ENCODE measurements around the gene OR8J3.

OR8J3 gene, protein sequence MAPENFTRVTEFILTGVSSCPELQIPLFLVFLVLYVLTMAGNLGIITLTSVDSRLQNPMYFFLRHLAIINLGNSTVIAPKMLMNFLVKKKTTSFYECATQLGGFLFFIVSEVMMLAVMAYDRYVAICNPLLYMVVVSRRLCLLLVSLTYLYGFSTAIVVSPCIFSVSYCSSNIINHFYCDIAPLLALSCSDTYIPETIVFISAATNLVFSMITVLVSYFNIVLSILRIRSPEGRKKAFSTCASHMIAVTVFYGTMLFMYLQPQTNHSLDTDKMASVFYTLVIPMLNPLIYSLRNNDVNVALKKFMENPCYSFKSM

DNA sequence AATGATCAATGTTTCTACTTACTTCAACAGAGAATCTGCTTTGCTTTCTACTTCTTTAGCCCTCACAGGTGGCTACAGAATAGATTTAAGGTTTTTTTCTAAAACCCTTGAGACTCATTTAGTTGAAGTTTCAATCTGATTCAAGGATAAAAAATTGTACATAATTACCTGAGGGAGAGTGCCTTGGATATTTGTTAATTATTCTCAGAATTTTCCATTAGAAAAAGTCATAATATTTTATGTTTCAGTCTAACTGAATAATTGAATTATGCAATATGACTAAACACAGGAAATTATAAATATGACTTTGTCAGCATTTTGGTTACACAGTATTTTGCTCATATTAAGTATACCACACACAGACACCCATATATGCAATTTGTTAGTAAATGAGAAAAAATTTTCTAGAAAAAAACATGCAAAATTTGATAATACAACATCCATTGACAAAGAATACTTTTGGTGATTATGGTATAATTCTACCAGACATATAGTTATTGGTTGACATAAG lies at the start of gene OR8J3:
Gene OR8J3 (minus strand): TSS at position 51 of the 511 bp plus-strand sequence. CDS start 2,483 bp downstream, outside the sequence.
- POLR2A ChIA-PET (ENCODE audit: low non-redundant PET): no interaction called here
- TF ChIP-seq, protein P1, sequence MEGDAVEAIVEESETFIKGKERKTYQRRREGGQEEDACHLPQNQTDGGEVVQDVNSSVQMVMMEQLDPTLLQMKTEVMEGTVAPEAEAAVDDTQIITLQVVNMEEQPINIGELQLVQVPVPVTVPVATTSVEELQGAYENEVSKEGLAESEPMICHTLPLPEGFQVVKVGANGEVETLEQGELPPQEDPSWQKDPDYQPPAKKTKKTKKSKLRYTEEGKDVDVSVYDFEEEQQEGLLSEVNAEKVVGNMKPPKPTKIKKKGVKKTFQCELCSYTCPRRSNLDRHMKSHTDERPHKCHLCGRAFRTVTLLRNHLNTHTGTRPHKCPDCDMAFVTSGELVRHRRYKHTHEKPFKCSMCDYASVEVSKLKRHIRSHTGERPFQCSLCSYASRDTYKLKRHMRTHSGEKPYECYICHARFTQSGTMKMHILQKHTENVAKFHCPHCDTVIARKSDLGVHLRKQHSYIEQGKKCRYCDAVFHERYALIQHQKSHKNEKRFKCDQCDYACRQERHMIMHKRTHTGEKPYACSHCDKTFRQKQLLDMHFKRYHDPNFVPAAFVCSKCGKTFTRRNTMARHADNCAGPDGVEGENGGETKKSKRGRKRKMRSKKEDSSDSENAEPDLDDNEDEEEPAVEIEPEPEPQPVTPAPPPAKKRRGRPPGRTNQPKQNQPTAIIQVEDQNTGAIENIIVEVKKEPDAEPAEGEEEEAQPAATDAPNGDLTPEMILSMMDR (conservative IDR thresholded peaks at IDR 0.05; ENCODE audit: low read depth): no peak
- no peak for DNase-seq (ENCODE audit: low spot score)
- H3K27ac ChIP-seq: no peak within 1 kb of the TSS
- CTCF ChIA-PET: no interaction called here

DNA sequence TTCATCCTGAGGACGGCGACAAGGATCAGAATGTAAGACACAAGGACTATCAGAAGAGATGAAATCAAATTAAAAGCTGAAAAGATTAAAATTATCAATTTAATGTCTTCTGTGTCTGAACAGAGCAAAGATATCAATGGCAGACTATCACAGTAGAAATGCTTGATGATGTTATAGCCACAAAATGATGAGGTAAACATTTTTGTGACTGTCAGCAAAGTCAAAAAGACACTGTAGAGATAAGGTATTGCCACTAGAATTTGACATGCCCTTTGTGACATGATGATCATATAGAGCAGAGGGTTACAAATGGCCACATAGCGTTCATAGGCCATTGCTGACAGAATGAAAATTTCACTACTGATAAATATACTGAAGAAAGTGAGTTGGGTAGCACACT lies 48.6 kb upstream of the OR8J3 start:
- ChIA-PET CTCF (no interaction called here), POLR2A (ENCODE audit: low non-redundant PET) (no interaction called here)
- DNase-seq (ENCODE audit: low spot score): no peak
- TF ChIP-seq, protein P1 (conservative IDR thresholded peaks at IDR 0.05; ENCODE audit: low read depth): no peak
- H3K27ac ChIP-seq: no peak overlapping the region

DNA sequence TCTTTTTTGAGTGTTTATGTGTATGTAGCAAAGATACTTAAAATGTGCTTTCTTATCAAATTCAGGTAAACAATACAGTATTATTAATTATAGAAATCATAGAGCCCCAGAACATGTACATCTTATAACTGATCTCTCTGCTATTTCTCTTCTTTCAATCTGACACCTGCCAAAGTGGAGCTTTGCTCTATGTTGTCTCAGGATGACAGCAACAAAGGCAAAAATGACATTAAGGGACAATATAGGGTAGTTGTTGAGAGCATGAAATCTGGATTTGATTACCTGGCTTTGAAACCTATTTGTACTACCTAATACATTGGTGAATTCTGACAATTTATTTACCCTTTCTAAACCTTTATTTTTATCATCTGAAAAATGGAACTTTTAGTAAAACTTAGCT lies 43.5 kb upstream of the OR8J3 start:
- ChIA-PET POLR2A (ENCODE audit: low non-redundant PET) (no interaction called here), CTCF (no interaction called here)
- DNase-seq (ENCODE audit: low spot score): no peak
- H3K27ac ChIP-seq: no peak overlapping the region
- TF ChIP-seq, protein P1 (conservative IDR thresholded peaks at IDR 0.05; ENCODE audit: low read depth): no peak

DNA sequence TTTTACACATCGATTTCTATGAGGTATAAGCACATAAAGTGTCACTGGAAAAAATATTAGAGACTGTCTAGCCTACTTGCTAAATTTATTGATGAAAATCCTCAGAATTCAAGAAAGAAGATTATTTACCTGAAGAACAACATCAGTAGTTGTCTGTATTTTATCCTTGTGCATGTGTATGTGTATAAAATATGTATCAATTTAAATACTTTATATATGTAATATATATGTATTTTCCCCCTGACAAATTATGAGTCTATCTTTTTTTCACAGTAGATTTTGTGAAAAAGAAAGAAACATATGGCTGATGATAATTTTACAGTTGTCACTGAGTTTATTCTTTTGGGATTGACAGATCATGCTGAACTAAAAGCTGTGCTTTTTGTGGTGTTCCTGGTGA lies 36.3 kb upstream of the OR8J3 start, which contains the start of gene OR5J2:
Gene OR5J2 (plus strand): TSS at position 301 of the 400 bp plus-strand sequence. CDS start 0 bp downstream, at position 301.
- TF ChIP-seq, protein P1 (conservative IDR thresholded peaks at IDR 0.05; ENCODE audit: low read depth): no peak
- no peak for DNase-seq (ENCODE audit: low spot score)
- CTCF ChIA-PET: no interaction called here
- H3K27ac ChIP-seq: no peak within 1 kb of the TSS
- POLR2A ChIA-PET (ENCODE audit: low non-redundant PET): no interaction called here

DNA sequence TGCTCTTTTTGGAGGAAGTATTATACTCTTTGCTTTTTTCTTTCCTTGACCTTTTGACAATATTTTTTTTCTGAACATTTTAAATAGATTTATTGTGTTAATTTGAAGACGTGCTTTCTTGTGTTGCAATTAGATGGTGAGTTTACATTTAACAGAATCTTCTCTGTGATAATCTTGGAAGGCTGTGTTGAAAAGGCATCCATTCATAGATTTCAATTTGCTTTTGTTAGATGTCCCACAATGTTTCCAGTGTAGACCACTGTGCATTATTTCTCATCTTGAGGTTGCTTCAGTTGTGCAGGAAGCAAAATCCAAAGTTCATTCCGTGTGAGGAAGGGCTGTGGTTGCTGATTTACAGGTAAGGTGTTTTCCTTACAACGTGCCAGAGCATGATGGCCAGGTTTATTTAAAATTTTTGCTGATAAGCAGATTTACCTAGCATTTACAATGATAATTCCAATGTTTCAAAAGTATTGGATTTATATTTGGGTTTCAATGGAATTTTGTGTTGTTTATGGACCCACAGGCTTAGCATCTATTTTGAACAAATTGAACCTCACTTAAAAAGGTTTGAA lies 32.3 kb upstream of the OR8J3 start:
- CTCF ChIA-PET: no interaction called here
- TF ChIP-seq, protein P1 (conservative IDR thresholded peaks at IDR 0.05; ENCODE audit: low read depth): no peak

DNA sequence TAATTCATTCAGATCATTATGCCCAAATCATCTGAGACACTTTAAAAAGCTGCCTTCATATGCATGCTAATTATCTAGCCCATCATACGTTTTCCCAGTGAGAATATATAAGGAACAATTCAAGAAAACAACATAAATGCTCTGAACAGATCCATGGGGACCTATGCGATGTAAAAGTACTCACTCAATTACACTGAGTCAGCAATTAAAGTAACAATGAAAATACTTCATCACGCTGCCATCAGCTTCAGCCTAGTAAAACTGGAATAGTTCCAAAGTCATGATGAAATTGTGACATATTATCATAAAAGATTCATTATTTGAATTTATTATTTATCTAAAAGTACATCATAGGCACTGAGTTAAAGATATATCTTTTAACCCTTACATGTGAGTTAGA lies 23.8 kb upstream of the OR8J3 start:
- TF ChIP-seq, protein P1 (conservative IDR thresholded peaks at IDR 0.05; ENCODE audit: low read depth): no peak
- no peak overlapping the region for H3K27ac ChIP-seq
- ChIA-PET CTCF (no interaction called here), POLR2A (ENCODE audit: low non-redundant PET) (no interaction called here)
- DNase-seq (ENCODE audit: low spot score): no peak

More for the DNA sequence above, 32.3 kb upstream of the OR8J3 start:
- POLR2A ChIA-PET (ENCODE audit: low non-redundant PET): no interaction called here
- H3K27ac ChIP-seq: no peak overlapping the region
- no peak for DNase-seq (ENCODE audit: low spot score)
